ENCODE results near the gene RXRB.
A peak's percentile ranks its signal among the peaks of the same experiment; 100 is the strongest.

- TF ChIP-seq SMARCA5 (IDR thresholded peaks at IDR 0.05) (no peak), NFIC (IDR thresholded peaks at IDR 0.05; ENCODE audit: low read depth, low read length) (no peak), USF2 (IDR thresholded peaks at IDR 0.05; ENCODE audit: borderline replicate concordance, low read depth, low read length) (no peak), MXI1 (IDR thresholded peaks at IDR 0.05; ENCODE audit: low read depth, low read length) (no peak), CTCF (IDR thresholded peaks at IDR 0.05 in 2 of 3, conservative IDR thresholded peaks at IDR 0.05 in 1 of 3; ENCODE audit: control insufficient read depth in 2 of 3, extremely low read depth in 1 of 3, insufficient read depth in 1 of 3, low read depth in 3 of 3, low read length in 3 of 3) (no peak), EZH2 (IDR thresholded peaks at IDR 0.05; ENCODE audit: borderline replicate concordance, control insufficient read depth, low read depth, low read length) (no peak), POLR2A (IDR thresholded peaks at IDR 0.05; ENCODE audit: low read depth, low read length) (0 out of 2 replicates have a peak, but pooled peaks have one; percentile 11), CHD2 (IDR thresholded peaks at IDR 0.05; ENCODE audit: borderline replicate concordance, low read depth, low read length) (no peak), PRDM15 (CRISPR knock-in tag; IDR thresholded peaks at IDR 0.05) (no peak), E2F8 (IDR thresholded peaks at IDR 0.05; ENCODE audit: low read depth, partially characterized antibody) (no peak), ZSCAN29 (IDR thresholded peaks at IDR 0.05) (no peak)
Observed at GRCh38 chr6:33216117-33216649, 15.7 kb upstream of the RXRB start.

Measured in GM12878 (cell line).